Breast epithelium (tissue), 3 donors: Measurements from ENCODE around the gene KRTAP5-3.
"Not testable (repeated sequence)": the region's sequence is repeated elsewhere in the genome, so short reads cannot be mapped to it uniquely, and the experiment has no call there.

ENCODE experiments used
- CTCF ChIP-seq, 3 donors: fragments of 450-650 bp; IDR thresholded peaks; one replicate each; pipeline ENCODE4 v1.5.1; 2016 to 2017; ENCODE audit warnings: antibody characterized with exemption in 3 of 3, mild to moderate bottlenecking in 3 of 3, moderate library complexity in 3 of 3
- POLR2AphosphoS5 ChIP-seq, 3 donors: sonication (generic); formaldehyde crosslinking; IDR thresholded peaks; one replicate each; pipeline ENCODE4 v1.6.1; 2017; ENCODE audit warnings: antibody characterized with exemption in 3 of 3

DNA sequence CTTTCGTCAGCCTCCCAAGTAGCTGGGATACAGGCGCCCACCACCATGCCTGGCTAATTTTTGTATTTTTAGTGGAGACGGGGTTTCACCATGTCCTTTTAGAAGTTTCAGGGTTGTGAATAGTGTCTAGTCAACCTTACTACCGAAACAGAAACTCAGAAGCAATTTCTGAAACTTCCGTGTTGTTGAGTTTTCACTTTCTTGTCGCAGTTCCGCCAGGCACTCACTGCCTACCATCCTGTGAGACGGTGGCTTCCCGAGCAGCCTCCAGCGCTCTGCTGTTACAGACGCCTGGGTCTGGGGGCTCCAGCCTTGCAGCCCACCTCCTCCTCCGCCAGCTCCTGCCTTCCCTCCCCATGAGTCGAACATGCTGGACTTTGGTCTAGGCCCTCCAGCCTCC is 2.3 kb downstream of the KRTAP5-3 start:
- not testable (repeated sequence) for TF ChIP-seq POLR2AphosphoS5, CTCF (IDR thresholded peaks at IDR 0.05)
